ENCODE results near the gene RPL6.
"Not testable (repeated sequence)": the region's sequence is repeated elsewhere in the genome, so short reads cannot be mapped to it uniquely, and the experiment has no call there.

The RPL6 gene

DNA sequence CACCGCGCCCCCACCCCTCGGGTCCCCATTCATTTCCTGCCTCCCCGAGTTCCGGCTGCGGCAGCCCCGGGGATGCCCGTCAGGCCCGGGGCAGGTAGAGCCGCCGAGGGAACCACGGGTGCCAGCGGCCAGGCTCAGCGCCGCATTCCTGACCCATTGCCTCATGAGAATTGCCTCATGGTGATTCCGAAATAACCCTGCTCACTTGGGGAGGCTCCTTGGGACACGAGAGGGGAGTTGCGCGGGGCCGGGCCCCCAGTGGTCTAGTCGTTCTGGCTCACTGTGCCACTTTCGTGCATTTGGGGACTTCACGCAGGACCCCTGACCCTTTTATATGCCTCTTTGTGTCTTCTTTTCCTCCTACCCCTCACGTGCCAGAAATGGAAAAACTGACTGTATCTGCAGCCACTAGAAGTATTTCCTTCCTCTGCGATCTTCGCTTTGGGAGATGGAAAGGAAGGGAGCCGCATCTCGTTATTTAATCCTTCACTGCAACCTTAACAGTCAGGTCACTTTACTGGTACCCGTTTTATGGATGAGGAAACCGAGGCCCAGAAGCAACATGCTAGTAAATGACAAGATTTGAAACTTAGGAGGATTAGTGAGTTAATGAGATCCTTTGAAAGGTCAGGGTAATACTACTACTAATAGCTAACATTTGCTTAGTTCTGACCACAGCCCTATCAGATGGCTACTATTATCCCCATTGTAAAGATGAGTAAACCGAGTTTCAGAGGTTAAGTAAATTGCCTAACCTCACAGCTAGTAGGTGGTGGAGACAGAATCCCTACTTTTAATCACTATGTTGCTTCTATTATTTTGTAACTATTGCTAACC is 10.1 kb upstream of the RPL6 start:
- no peak for DNase-seq (ENCODE audit: low read depth)

- DNase-seq (ENCODE audit: low read depth), result peak; percentile 84
Observed at GRCh38 chr12:112418608-112419296, 9.3 kb upstream of the RPL6 start, which contains the start of gene PTPN11. TSS of gene PTPN11 (plus strand) at chr12:112418947. CDS start at chr12:112419112, 165 bp downstream.

DNA sequence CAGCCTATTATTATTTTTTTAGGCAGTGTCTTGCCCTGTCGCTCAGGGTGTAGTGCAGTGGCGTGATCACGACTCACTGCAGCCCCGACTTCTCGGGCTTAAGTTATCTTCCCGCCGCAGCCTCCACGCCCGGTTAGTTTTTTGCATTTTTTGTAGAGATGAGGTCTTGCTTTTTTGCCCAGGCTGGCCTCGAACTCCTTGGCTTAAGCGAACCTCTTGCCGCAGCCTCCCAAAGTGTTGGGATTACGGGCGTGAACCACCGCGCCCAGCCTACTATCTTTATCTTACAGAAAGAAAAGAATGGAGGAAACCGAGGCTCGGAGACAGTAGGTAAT is 8.8 kb upstream of the RPL6 start:
- DNase-seq (ENCODE audit: low read depth), result no peak

DNA sequence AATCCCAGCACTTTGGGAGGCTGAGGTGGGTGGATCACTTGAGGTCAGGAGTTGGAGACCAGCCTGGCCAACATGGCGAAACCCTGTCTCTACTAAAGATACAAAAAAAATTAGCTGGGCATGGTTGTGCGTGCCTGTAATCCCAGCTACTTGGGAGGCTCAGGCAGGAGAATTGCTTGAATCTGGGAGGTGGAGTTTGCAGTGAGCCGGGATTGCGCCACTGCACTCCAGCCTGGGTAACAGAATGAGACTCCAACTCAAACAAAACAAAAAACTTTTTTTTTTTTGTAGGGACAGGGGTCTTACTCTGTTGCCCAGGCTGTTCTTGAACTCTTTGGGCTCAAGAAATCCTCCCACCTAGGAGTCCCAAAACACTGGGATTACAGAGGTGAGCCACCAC is 6.1 kb upstream of the RPL6 start:
- not testable (repeated sequence) for DNase-seq (ENCODE audit: low read depth)

- no peak for DNase-seq (ENCODE audit: low read depth)
Observed at GRCh38 chr12:112413855-112414625, 4.6 kb upstream of the RPL6 start.

- no peak for DNase-seq (ENCODE audit: low read depth)
Observed at GRCh38 chr12:112409906-112410244, 470 bp upstream of the RPL6 start.

GRCh38 chr12:112408621-112409020 is 784 bp downstream of the RPL6 start:
- DNase-seq (ENCODE audit: low read depth), result no peak

- not testable (repeated sequence) for DNase-seq (ENCODE audit: low read depth)
Observed at GRCh38 chr12:112407683-112408082, 1.7 kb downstream of the RPL6 start.

- no peak for DNase-seq (ENCODE audit: low read depth)
Observed at GRCh38 chr12:112406519-112407488, 2.6 kb downstream of the RPL6 start.

GRCh38 chr12:112401903-112402498 is 7.4 kb downstream of the RPL6 start:
- no peak for DNase-seq (ENCODE audit: low read depth)

DNA sequence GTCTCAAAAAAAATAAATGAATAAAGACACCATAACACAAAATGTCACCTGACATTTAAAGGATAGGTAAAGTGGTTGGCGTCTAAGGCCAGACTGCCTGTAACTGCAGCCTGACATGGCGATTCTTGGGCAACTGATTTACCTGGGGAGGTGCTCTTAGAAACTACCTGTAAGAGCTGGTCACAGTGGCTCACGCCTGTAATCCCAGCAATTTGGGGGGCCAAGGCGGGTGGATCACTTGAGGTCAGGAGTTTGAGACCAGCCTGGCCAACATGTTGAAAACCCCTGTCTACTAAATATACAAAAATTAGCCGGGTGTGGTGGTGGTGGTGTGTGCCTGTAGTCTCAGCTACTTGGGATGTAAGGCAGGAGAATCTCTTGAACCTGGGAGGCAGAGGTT is 8.4 kb downstream of the RPL6 start:
- no peak for DNase-seq (ENCODE audit: low read depth)

- DNase-seq (ENCODE audit: low read depth), result no peak
Observed at GRCh38 chr12:112393328-112393727, 16.1 kb downstream of the RPL6 start.

GRCh38 chr12:112389922-112390654 is 19.3 kb downstream of the RPL6 start:
- DNase-seq (ENCODE audit: low read depth), result not testable (repeated sequence)

GRCh38 chr12:112389228-112389627 is 20.2 kb downstream of the RPL6 start:
- no peak for DNase-seq (ENCODE audit: low read depth)

DNA sequence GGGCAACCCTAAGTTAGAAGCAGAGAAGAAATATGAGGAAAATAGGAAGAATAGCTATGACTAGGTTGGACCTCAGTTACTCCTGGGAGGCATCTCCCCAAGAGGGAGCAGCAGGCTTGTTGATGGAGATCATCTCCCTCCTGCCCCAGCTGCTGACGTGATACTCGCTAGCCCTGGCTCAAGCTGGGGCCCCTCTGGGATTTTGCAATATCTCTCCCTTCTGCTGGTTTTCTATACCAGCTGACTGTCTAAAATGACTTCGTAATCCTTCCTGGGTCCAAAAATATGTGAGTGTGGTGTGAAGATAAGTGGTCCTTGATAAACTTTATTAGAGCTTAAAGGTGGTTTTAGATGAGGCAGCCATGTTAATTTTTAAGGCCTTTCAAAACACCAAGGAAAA is 22.7 kb downstream of the RPL6 start:
- no peak for DNase-seq (ENCODE audit: low read depth)

DNA sequence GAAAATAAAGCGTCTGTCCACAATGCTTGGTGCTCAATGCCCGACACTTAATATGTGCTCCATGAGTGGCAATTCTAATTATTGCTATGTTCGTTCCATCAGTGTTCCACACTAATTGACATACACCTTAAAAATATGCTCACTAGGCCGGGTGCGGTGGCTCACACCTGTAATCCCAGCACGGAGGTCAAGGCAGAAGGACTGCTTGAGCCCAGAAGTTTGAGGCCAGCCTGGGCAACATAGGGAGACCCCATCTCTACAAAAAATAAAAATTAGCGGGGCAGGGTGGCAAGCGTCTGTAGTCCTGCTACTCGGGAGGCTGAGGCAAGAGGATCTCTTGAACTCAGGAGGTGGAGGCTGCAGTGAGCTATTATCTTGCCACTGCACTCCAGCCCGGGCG is 26.5 kb downstream of the RPL6 start:
- DNase-seq (ENCODE audit: low read depth), result no peak

DNA sequence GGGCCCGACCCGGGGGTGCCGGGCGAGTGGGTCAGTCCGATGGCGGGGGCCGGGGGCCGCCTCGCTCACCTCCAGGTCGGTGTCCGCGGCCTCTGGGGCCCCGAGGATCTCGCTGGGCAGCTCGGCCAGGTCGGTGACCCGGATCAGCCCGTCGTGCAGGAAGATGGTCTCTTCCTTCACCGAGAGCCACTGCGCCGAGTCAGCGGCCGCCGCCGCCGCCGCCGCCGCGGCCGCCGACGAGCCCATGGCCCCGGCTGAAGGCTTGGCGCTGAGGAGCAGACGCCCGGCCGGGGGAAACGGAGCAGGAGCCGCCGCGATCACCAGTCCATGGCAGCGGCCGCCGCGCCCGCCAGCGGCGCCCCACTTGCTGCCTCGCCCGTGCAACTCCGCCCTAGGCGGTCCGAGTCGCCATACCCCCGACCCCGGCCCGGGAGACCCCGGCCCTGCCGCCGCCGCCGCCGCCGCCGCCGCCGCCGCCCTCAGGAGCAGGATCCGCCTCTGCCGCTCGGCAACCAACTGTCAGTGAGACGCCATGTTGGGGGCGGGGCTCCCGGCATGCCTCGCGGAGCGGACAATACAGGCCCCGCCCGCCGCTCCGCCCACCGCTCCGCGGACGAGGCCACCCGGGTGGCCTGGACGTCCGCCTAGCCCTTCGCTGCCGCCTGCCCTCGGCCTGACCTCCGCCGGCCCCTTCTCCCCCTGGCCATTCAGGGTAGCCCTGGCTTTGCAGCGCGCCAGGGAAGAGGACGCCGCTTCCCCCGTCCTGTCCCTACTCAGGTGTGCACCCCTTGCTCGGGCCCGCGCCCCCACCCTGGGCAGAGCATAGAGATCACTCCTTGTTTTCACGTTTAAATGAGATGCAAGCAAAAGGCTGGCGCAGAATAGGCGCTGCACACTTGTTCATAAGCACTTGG is 27.3 kb downstream of the RPL6 start, which contains the start of gene HECTD4:
TSS of gene HECTD4 (minus strand) at position 549 of the 914 bp plus-strand sequence. CDS start at position 246, 303 bp downstream.
- DNase-seq (ENCODE audit: low read depth), result peak; percentile 88

DNA sequence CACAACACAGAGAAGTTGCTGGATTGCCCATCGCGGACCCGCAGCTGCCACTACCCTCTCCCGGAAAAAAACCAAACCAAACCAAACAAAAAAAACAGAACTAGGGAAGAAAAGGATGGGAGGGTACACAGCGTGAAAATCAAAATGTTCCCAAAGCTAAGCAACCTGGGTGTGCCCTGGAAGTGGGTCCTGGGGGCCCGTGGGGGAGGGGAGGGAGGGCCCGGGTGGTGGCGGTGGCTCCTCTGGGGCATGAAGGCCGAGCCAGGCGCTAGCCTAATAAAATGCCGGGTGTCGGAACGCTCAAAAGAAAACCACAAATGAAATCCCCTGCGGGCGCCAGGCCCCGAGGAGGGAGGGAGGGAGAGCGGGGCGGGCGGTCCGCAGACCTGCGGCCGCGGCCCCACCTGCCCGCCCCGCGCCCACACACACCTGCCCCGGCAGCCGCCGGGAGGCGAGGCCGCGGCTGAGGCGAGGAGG is 28.0 kb downstream of the RPL6 start:
- DNase-seq (ENCODE audit: low read depth), result no peak
